Measurements from ENCODE around the gene ZNF740.

DNA sequence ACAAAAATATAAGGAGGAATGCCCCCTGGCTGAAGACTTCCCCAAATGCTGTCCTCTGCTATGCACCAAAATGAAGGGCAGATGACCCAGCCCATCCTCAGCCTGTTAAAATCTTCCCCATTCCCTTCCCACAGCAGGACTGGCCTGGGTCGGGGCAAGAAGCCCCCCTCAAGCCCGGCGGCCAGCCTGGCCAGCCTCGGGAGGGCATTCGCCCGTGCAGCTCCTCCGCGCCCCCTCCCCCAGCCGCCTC is 51.1 kb downstream of the ZNF740 start:
- TF ChIP-seq, protein P1, sequence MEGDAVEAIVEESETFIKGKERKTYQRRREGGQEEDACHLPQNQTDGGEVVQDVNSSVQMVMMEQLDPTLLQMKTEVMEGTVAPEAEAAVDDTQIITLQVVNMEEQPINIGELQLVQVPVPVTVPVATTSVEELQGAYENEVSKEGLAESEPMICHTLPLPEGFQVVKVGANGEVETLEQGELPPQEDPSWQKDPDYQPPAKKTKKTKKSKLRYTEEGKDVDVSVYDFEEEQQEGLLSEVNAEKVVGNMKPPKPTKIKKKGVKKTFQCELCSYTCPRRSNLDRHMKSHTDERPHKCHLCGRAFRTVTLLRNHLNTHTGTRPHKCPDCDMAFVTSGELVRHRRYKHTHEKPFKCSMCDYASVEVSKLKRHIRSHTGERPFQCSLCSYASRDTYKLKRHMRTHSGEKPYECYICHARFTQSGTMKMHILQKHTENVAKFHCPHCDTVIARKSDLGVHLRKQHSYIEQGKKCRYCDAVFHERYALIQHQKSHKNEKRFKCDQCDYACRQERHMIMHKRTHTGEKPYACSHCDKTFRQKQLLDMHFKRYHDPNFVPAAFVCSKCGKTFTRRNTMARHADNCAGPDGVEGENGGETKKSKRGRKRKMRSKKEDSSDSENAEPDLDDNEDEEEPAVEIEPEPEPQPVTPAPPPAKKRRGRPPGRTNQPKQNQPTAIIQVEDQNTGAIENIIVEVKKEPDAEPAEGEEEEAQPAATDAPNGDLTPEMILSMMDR (IDR thresholded peaks at IDR 0.05): no peak
- TF ChIP-seq POLR2AphosphoS5 (IDR thresholded peaks at IDR 0.05; ENCODE audit: low read depth, low read length) (no peak), TCF7L2 (IDR thresholded peaks at IDR 0.05; ENCODE audit: low read depth, low read length) (no peak), SIN3A (IDR thresholded peaks at IDR 0.05; ENCODE audit: borderline replicate concordance, insufficient read depth, low read depth, low read length) (no peak)
- TF ChIP-seq, protein P2, sequence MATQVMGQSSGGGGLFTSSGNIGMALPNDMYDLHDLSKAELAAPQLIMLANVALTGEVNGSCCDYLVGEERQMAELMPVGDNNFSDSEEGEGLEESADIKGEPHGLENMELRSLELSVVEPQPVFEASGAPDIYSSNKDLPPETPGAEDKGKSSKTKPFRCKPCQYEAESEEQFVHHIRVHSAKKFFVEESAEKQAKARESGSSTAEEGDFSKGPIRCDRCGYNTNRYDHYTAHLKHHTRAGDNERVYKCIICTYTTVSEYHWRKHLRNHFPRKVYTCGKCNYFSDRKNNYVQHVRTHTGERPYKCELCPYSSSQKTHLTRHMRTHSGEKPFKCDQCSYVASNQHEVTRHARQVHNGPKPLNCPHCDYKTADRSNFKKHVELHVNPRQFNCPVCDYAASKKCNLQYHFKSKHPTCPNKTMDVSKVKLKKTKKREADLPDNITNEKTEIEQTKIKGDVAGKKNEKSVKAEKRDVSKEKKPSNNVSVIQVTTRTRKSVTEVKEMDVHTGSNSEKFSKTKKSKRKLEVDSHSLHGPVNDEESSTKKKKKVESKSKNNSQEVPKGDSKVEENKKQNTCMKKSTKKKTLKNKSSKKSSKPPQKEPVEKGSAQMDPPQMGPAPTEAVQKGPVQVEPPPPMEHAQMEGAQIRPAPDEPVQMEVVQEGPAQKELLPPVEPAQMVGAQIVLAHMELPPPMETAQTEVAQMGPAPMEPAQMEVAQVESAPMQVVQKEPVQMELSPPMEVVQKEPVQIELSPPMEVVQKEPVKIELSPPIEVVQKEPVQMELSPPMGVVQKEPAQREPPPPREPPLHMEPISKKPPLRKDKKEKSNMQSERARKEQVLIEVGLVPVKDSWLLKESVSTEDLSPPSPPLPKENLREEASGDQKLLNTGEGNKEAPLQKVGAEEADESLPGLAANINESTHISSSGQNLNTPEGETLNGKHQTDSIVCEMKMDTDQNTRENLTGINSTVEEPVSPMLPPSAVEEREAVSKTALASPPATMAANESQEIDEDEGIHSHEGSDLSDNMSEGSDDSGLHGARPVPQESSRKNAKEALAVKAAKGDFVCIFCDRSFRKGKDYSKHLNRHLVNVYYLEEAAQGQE (IDR thresholded peaks at IDR 0.05; ENCODE audit: insufficient read depth in 1 of 2, low read depth in 2 of 2, low read length in 1 of 2): no peak

Measured in Panc1 (cell line).